NCI-H146 (cell line): ENCODE data around the gene SLC18A3.

Experiments used
- DNase-seq: peaks from one replicate; lab custom pipeline; 2025; lab: John Stamatoyannopoulos, UW

The SLC18A3 gene

GRCh38 chr10:49596493-49596809 lies 13.7 kb upstream of the SLC18A3 start:
- DNase-seq: no peak

GRCh38 chr10:49596836-49597235 lies 13.3 kb upstream of the SLC18A3 start:
- DNase-seq: no peak

- DNase-seq: no peak
Measured at GRCh38 chr10:49597426-49598163, 12.5 kb upstream of the SLC18A3 start.

- no peak for DNase-seq
Measured at GRCh38 chr10:49598164-49598856, 11.8 kb upstream of the SLC18A3 start.

- no peak for DNase-seq
Measured at GRCh38 chr10:49598986-49599385, 11.1 kb upstream of the SLC18A3 start.

- no peak for DNase-seq
Measured at GRCh38 chr10:49599546-49599945, 10.6 kb upstream of the SLC18A3 start.

GRCh38 chr10:49600046-49600445 lies 10.1 kb upstream of the SLC18A3 start:
- no peak for DNase-seq

- DNase-seq: no peak
Measured at GRCh38 chr10:49600781-49601400, 9.2 kb upstream of the SLC18A3 start.

- DNase-seq: no peak
Measured at GRCh38 chr10:49601857-49602256, 8.3 kb upstream of the SLC18A3 start.

GRCh38 chr10:49602380-49603023 lies 7.6 kb upstream of the SLC18A3 start:
- DNase-seq: no peak

GRCh38 chr10:49605216-49605938 lies 4.7 kb upstream of the SLC18A3 start:
- no peak for DNase-seq

- no peak for DNase-seq
Measured at GRCh38 chr10:49605939-49606509, 4.1 kb upstream of the SLC18A3 start.

GRCh38 chr10:49606981-49607535 lies 3.1 kb upstream of the SLC18A3 start:
- DNase-seq: no peak

GRCh38 chr10:49608166-49609005 lies 1.7 kb upstream of the SLC18A3 start:
- no peak for DNase-seq

- DNase-seq: peak; percentile 20
Measured at GRCh38 chr10:49609006-49609282, 1.2 kb upstream of the SLC18A3 start.

GRCh38 chr10:49609283-49610113 lies 612 bp upstream of the SLC18A3 start:
- DNase-seq: peak; percentile 57

GRCh38 chr10:49610458-49611165 lies 502 bp downstream of the SLC18A3 start:
- DNase-seq: peak; percentile 18

GRCh38 chr10:49611166-49611815 lies 1.2 kb downstream of the SLC18A3 start:
- no peak for DNase-seq
